ENCODE results near the gene FRMD4A.

DNA sequence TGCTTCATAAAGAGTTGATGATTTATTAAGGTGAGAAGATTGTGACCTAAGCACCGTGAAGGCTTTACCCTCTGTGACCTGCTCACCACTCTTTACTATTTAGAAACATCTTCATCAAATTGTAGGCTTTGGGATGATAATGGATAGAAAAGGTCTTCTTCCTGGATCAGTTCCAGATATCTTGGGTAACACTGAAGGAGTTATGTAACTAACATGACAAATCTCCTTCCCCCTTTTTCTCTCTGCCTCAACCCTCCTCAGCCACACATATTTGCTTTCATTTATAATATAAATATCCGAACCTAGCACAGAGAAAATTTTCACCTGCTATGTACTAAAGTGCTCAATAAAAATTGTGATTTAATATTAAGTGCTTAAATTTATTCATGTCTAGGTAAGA, 151.5 kb downstream of the FRMD4A start:
- TF ChIP-seq, protein P1, sequence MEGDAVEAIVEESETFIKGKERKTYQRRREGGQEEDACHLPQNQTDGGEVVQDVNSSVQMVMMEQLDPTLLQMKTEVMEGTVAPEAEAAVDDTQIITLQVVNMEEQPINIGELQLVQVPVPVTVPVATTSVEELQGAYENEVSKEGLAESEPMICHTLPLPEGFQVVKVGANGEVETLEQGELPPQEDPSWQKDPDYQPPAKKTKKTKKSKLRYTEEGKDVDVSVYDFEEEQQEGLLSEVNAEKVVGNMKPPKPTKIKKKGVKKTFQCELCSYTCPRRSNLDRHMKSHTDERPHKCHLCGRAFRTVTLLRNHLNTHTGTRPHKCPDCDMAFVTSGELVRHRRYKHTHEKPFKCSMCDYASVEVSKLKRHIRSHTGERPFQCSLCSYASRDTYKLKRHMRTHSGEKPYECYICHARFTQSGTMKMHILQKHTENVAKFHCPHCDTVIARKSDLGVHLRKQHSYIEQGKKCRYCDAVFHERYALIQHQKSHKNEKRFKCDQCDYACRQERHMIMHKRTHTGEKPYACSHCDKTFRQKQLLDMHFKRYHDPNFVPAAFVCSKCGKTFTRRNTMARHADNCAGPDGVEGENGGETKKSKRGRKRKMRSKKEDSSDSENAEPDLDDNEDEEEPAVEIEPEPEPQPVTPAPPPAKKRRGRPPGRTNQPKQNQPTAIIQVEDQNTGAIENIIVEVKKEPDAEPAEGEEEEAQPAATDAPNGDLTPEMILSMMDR (IDR thresholded peaks at IDR 0.05) = no peak
- TF ChIP-seq POLR2A (IDR thresholded peaks at IDR 0.05) (no peak), POLR2AphosphoS5 (IDR thresholded peaks at IDR 0.05) (no peak), EP300 (IDR thresholded peaks at IDR 0.05; ENCODE audit: low read depth) (no peak)
